ENCODE data around the gene HECW1. TPM values are rescaled to one million over a fixed set of nuclear protein-coding genes. Genes with fewer than 3 reads are reported as not detected.

The HECW1 gene
- total and polyA plus RNA-seq, 2 of the 13 experiments (the other 11 are each of a cell fraction or from before 2014, with no cell fraction given): not detected

DNA sequence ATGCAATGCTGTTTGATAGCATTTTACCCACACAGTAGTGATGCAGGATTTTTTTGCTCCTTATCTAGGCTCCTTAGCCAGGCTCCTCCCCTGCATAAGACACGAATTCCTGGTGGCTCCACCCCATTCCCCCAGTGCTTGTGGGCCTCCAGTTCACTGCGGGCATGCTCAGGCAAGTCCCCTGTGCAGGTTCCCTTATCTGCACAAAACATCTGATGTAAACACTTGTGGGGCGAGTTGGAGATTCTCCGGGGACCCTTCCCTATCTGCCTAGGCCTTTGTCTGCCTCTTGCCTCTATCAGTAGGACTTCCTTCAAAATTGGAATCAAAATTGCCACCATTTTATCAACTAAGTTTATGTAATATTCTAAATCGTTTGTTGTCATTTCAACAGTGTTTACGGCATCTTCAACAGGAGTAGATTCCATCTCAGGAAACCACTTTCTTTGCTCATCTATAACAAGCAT, 465.1 kb downstream of the HECW1 start:
- FAIRE-seq: no peak
- ATAC-seq: no peak
- CTCF ChIA-PET (ENCODE audit: low intra/inter-chr PET ratio, low total read pairs): no interaction called here

GRCh38 chr7:43582503-43583423, 470.3 kb downstream of the HECW1 start, which contains the start of gene STK17A:
TSS of gene STK17A (plus strand) at chr7:43583108. CDS start at chr7:43583244, 136 bp downstream.
- 1% methylated on average over 10 of the region's 83 CpGs for WGBS (ENCODE audit: low lambda C conversion rate)
- peak; percentile 84 for ATAC-seq
- peaks cover 18% of the 10 kb centered on the region for H4K20me1 ChIP-seq (ENCODE audit: insufficient read depth, low read length)
- peaks cover 0 to 5% of the 10 kb centered on the region in 2 experiments; a peak in 1 of 5 replicates for H3K27me3 ChIP-seq (ENCODE audit: control insufficient read depth in 1 of 2, insufficient read depth in 2 of 2, low read length in 2 of 2)
- H3K36me3 ChIP-seq (replicated peaks in 1 of 2; ENCODE audit: control insufficient read depth in 1 of 2, insufficient read depth in 2 of 2, low read length in 2 of 2): no peaks in the 10 kb centered on the region
- peak; percentile 60 for FAIRE-seq
- BruUV-seq (replicated peaks): no TSS peak
- peak within 1 kb of the TSS; percentile 90 for H2AFZ ChIP-seq (ENCODE audit: low read length)
- intact Hi-C loops (cut with micrococcal nuclease; ENCODE audit: unreplicated experiment) (loop anchor here (1.0 to 5.0 kb wide), 7 partner anchors 40 to 257 kb away; no protein-coding TSS in a partner anchor), in situ Hi-C loops (cut with HindIII; ENCODE audit: extremely low pct_ligation_motif_present, low pct_unique_long_range_greater_than_20kb) (loop anchor here (5.0 kb wide), 2 partner anchors 120 to 255 kb away; no protein-coding TSS in a partner anchor)
- POLR2A ChIA-PET: interaction anchor here (0.6 to 2.4 kb wide), 44 partner anchors 8 to 671 kb away, joined by 3 to 39 read pairs (median 4); partner anchors contain the start of genes BLVRA, C7orf25, COA1 and MRPL32
- peak within 1 kb of the TSS; percentile 84 for H3K9ac ChIP-seq (ENCODE audit: insufficient read depth, low read depth, low read length)
- no peaks in the 10 kb centered on the region for H3K9me3 ChIP-seq (ENCODE audit: low read length)
- peak within 1 kb of the TSS; percentile 89 to 96 (median 93) for H3K4me3 ChIP-seq (replicated peaks in 1 of 3; ENCODE audit: insufficient read depth in 1 of 3, low read depth in 2 of 3, low read length in 3 of 3)
- H3K4me1 ChIP-seq (ENCODE audit: insufficient read depth, low read length): peaks cover 49% of the 10 kb centered on the region
- CTCF ChIA-PET (ENCODE audit: low intra/inter-chr PET ratio, low total read pairs): interaction anchor here (0.6 to 3.6 kb wide), 8 partner anchors 47 to 257 kb away, joined by 3 to 59 read pairs (median 4); no protein-coding TSS in a partner anchor
- DNase-seq (ENCODE audit: low spot score): peak; percentile 88
- H3K27ac ChIP-seq (ENCODE audit: extremely low read length, insufficient read depth, low read length): peak within 1 kb of the TSS; percentile 75
- H3K79me2 ChIP-seq (ENCODE audit: insufficient read depth, low read length): peaks cover 43% of the 10 kb centered on the region
- peak within 1 kb of the TSS; percentile 97 for H3K4me2 ChIP-seq (ENCODE audit: low read depth, low read length)
- no peak for TF ChIP-seq PLRG1 (conservative IDR thresholded peaks at IDR 0.05)
- TF ChIP-seq, protein P1, sequence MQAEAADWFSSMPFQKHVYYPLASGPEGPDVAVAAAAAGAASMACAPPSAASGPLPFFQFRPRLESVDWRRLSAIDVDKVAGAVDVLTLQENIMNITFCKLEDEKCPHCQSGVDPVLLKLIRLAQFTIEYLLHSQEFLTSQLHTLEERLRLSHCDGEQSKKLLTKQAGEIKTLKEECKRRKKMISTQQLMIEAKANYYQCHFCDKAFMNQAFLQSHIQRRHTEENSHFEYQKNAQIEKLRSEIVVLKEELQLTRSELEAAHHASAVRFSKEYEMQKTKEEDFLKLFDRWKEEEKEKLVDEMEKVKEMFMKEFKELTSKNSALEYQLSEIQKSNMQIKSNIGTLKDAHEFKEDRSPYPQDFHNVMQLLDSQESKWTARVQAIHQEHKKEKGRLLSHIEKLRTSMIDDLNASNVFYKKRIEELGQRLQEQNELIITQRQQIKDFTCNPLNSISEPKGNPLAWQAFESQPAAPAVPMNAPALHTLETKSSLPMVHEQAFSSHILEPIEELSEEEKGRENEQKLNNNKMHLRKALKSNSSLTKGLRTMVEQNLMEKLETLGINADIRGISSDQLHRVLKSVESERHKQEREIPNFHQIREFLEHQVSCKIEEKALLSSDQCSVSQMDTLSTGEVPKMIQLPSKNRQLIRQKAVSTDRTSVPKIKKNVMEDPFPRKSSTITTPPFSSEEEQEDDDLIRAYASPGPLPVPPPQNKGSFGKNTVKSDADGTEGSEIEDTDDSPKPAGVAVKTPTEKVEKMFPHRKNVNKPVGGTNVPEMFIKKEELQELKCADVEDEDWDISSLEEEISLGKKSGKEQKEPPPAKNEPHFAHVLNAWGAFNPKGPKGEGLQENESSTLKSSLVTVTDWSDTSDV (CRISPR knock-in tag; IDR thresholded peaks at IDR 0.05): peak; percentile 19; the same call in 1 of the 2 replicates
- TF ChIP-seq ZNF879 (CRISPR knock-in tag; IDR thresholded peaks at IDR 0.05): no peak
- no peak for TF ChIP-seq LBX2 (CRISPR knock-in tag; IDR thresholded peaks at IDR 0.05; ENCODE audit: borderline replicate concordance)
- peak; percentile 60 for TF ChIP-seq SAP130 (CRISPR knock-in tag; IDR thresholded peaks at IDR 0.05; ENCODE audit: low read depth)
- no peak for TF ChIP-seq ZZZ3 (CRISPR knock-in tag; IDR thresholded peaks at IDR 0.05; ENCODE audit: borderline replicate concordance)
- peak; percentile 85 for TF ChIP-seq POLR2AphosphoS5 (IDR thresholded peaks at IDR 0.05; ENCODE audit: low read depth, low read length)
- TF ChIP-seq NFATC3 (CRISPR knock-in tag; IDR thresholded peaks at IDR 0.05): no peak
- peak; percentile 81; the same call in 1 of the 2 replicates for TF ChIP-seq ZNF580 (CRISPR knock-in tag; IDR thresholded peaks at IDR 0.05; ENCODE audit: borderline replicate concordance, low read depth)
- TF ChIP-seq, protein P2, sequence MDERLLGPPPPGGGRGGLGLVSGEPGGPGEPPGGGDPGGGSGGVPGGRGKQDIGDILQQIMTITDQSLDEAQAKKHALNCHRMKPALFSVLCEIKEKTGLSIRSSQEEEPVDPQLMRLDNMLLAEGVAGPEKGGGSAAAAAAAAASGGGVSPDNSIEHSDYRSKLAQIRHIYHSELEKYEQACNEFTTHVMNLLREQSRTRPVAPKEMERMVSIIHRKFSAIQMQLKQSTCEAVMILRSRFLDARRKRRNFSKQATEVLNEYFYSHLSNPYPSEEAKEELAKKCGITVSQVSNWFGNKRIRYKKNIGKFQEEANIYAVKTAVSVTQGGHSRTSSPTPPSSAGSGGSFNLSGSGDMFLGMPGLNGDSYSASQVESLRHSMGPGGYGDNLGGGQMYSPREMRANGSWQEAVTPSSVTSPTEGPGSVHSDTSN (CRISPR knock-in tag; IDR thresholded peaks at IDR 0.05): no peak
- no peak for TF ChIP-seq ZNF567 (CRISPR knock-in tag; IDR thresholded peaks at IDR 0.05; ENCODE audit: borderline replicate concordance)

More for the DNA sequence above, 465.1 kb downstream of the HECW1 start:
- Histone ChIP-seq H3K9ac (ENCODE audit: insufficient read depth, low read depth, low read length) (no peak overlapping the region), H4K20me1 (ENCODE audit: insufficient read depth, low read length) (no peaks in the 10 kb centered on the region), H3K36me3 (replicated peaks in 1 of 2; ENCODE audit: control insufficient read depth in 1 of 2, insufficient read depth in 2 of 2, low read length in 2 of 2) (no peaks in the 10 kb centered on the region), H2AFZ (ENCODE audit: low read length) (no peak overlapping the region), H3K4me3 (replicated peaks in 1 of 3; ENCODE audit: insufficient read depth in 1 of 3, low read depth in 2 of 3, low read length in 3 of 3) (no peak overlapping the region), H3K9me3 (ENCODE audit: low read length) (no peaks in the 10 kb centered on the region), H3K4me2 (ENCODE audit: low read depth, low read length) (no peak overlapping the region), H3K79me2 (ENCODE audit: insufficient read depth, low read length) (no peaks in the 10 kb centered on the region), H3K27ac (ENCODE audit: extremely low read length, insufficient read depth, low read length) (no peak overlapping the region), H3K27me3 (ENCODE audit: control insufficient read depth in 1 of 2, insufficient read depth in 2 of 2, low read length in 2 of 2) (0 out of 5 replicates have a peak, but pooled peaks cover 0 to 5% of the 10 kb centered on the region in 2 experiments), H3K4me1 (ENCODE audit: insufficient read depth, low read length) (peaks cover 25% of the 10 kb centered on the region)
- no TSS peak for BruUV-seq (replicated peaks)
- intact Hi-C loops (cut with micrococcal nuclease; ENCODE audit: unreplicated experiment) (no loop called here), in situ Hi-C loops (cut with HindIII; ENCODE audit: extremely low pct_ligation_motif_present, low pct_unique_long_range_greater_than_20kb) (no loop called here)
- peak; percentile 98 for TF ChIP-seq TP53 (CRISPR knock-in tag; conservative IDR thresholded peaks at IDR 0.05)
- no peak for TF ChIP-seq NFATC3 (CRISPR knock-in tag; IDR thresholded peaks at IDR 0.05)
- POLR2A ChIA-PET: no interaction called here
- WGBS (ENCODE audit: low lambda C conversion rate): 68% methylated on average over 6 of the region's 6 CpGs
- no peak for DNase-seq (ENCODE audit: low spot score)

Data from HepG2 (cell line).